Mucosa of descending colon (tissue), 3 donors: ENCODE data around the gene DPH7. TPM values are rescaled to one million over a fixed set of nuclear protein-coding genes. Genes with fewer than 3 reads are reported as not detected.
"Not testable (repeated sequence)": the region's sequence is repeated elsewhere in the genome, so short reads cannot be mapped to it uniquely, and the experiment has no call there.

Experiments used
- ATAC-seq: fragments of 200-7000 bp; cut with Tn5 transposase; one replicate; pipeline ENCODE4 v1.9.1; 2020; ENCODE audit warnings: mild to moderate bottlenecking, moderate library complexity
- DNase-seq, 3 donors: peaks; one replicate each; pipeline ENCODE4 v3.0.0-alpha.2; 2020
- H3K36me3 ChIP-seq: fragments of 200-600 bp; one replicate; pipeline ENCODE4 v1.8.0; 2021; ENCODE audit warnings: low read depth, mild to moderate bottlenecking
- H3K4me1 ChIP-seq: fragments of 200-600 bp; one replicate; pipeline ENCODE4 v1.8.0; 2021; ENCODE audit warnings: low read depth, mild to moderate bottlenecking
- H3K4me3 ChIP-seq: fragments of 200-600 bp; one replicate; pipeline ENCODE4 v1.8.0; 2021; ENCODE audit warnings: mild to moderate bottlenecking
- H3K9me3 ChIP-seq: fragments of 200-600 bp; one replicate; pipeline ENCODE4 v1.8.0; 2021; ENCODE audit warnings: mild to moderate bottlenecking
- CTCF ChIP-seq: fragments of 200-600 bp; IDR thresholded peaks from one replicate; pipeline ENCODE4 v1.8.0; 2022; ENCODE audit warnings: antibody characterized with exemption, mild to moderate bottlenecking
- intact Hi-C, 2 donors: fragments of 100-400 bp; cut with DNase I in 1 of 2; cut with micrococcal nuclease in 1 of 2; formaldehyde crosslinking; loops; one replicate each; pipeline versions ENCODE4 v1.11.0 to v1.11.1; 2022; cut with DNase I, micrococcal nuclease
- long read RNA-seq, 2 donors: library from polyadenylated mRNA; unstranded; transcript quantifications; one replicate each; pipeline ENCODE4 v2.0.0, GENCODE V29; 2019 to 2021
- total RNA-seq, 3 donors: library from RNA; stranded (reverse); fragmentation: NEBNext Ultra II Directional in 2 of 3; extraction: Animal tissue kit (Norgen Biotek cat#: 25700) in 2 of 3; gene quantifications; one replicate each; pipeline versions ENCODE4 v1.2.1 to v1.2.4, GENCODE V29; 2021 to 2023
- donor health status: DM: no; HTN: no; CAD: no; lungs with moderate emphysema.
- donor health status: DM: no; HTN: no; CAD: no.
- donor health status: DM: no; HTN: yes; CAD: no.

Gene DPH7
- 10 to 100 TPM; 24.5 to 33.5 (median 29.3) TPM for total RNA-seq
- long read RNA-seq, donor 1, transcript DPH7-201 (9 exons, 1,847 nt): major isoform, 7 of 49 reads
- long read RNA-seq, donor 1, partial matches to known transcripts: 1 of 49 reads
- long read RNA-seq, donor 1, other reads (novel, unspliced or antisense): 41 of 49 reads
- long read RNA-seq, donor 2, transcript DPH7-201 (9 exons, 1,847 nt): major isoform, 8 of 17 reads
- long read RNA-seq, donor 2, partial matches to known transcripts: 0 of 17 reads
- long read RNA-seq, donor 2, other reads (novel, unspliced or antisense): 9 of 17 reads

- ATAC-seq (peak; percentile 99), DNase-seq (peak; percentile 97 to 99 (median 99))
- TF ChIP-seq CTCF: peak; percentile 95
- Histone ChIP-seq H3K36me3 (peaks cover 4% of the 10 kb centered on the region), H3K4me3 (peak within 1 kb of the TSS; percentile 85), H3K4me1 (peaks cover 19% of the 10 kb centered on the region), H3K9me3 (no peaks in the 10 kb centered on the region)
- intact Hi-C loops: no loop called here
These were observed at the start of gene DPH7 for GRCh38 chr9:137578518-137579258. TSS of gene DPH7 (minus strand) at chr9:137578925. CDS start at chr9:137578777, 148 bp downstream.

- ATAC-seq, H3K4me1 ChIP-seq, intact Hi-C loops, H3K9me3 ChIP-seq, H3K36me3 ChIP-seq, H3K4me3 ChIP-seq: not testable (repeated sequence)
- peak in 1 of 3 donors; percentile 33 for DNase-seq
These were observed 48.7 kb upstream of the DPH7 start for GRCh38 chr9:137627406-137627805.

GRCh38 chr9:137626464-137626863, 47.7 kb upstream of the DPH7 start:
- no peak overlapping the region for H3K4me3 ChIP-seq
- no peaks in the 10 kb centered on the region for H3K36me3 ChIP-seq
- DNase-seq (no peak), ATAC-seq (no peak)
- H3K9me3 ChIP-seq: no peaks in the 10 kb centered on the region
- peaks cover 9% of the 10 kb centered on the region for H3K4me1 ChIP-seq
- intact Hi-C loops: no loop called here
- TF ChIP-seq CTCF: no peak

- H3K9me3 ChIP-seq, ATAC-seq, H3K4me3 ChIP-seq, H3K36me3 ChIP-seq, intact Hi-C loops: not testable (repeated sequence)
- peak in 2 of 3 donors; percentile 7 to 27 for DNase-seq
- peaks cover 20% of the 10 kb centered on the region for H3K4me1 ChIP-seq
These were observed 43.5 kb upstream of the DPH7 start for GRCh38 chr9:137622211-137622610.

GRCh38 chr9:137621131-137621757, 42.5 kb upstream of the DPH7 start:
- no peak for TF ChIP-seq CTCF
- Histone ChIP-seq H3K36me3 (no peaks in the 10 kb centered on the region), H3K4me1 (peaks cover 22% of the 10 kb centered on the region), H3K9me3 (no peaks in the 10 kb centered on the region), H3K4me3 (no peak overlapping the region)
- ATAC-seq (no peak), DNase-seq (peak in 2 of 3 donors; percentile 9 to 18)
- intact Hi-C loops: no loop called here

- no peak overlapping the region for H3K4me3 ChIP-seq
- TF ChIP-seq CTCF: no peak
- intact Hi-C loops: no loop called here
These were observed 41.9 kb upstream of the DPH7 start for GRCh38 chr9:137620581-137620980.

More at GRCh38 chr9:137620581-137620980, 41.9 kb upstream of the DPH7 start:
- ATAC-seq (no peak), DNase-seq (peak in 1 of 3 donors; percentile 2)
- H3K4me1 ChIP-seq: peaks cover 22% of the 10 kb centered on the region
- no peaks in the 10 kb centered on the region for H3K36me3 ChIP-seq
- no peaks in the 10 kb centered on the region for H3K9me3 ChIP-seq
